Measurements from ENCODE around the gene CD36. TPM values are rescaled to one million over a fixed set of nuclear protein-coding genes. Genes with fewer than 3 reads are reported as not detected.

The CD36 gene
- total and polyA plus RNA-seq, 5 donors = 460 to 639 (median 570) TPM

- ATAC-seq (peak in 1 of 2 donors; percentile 44), DNase-seq (no peak)
- no peaks in the 10 kb centered on the region for H3K4me1 ChIP-seq (ENCODE audit: control insufficient read depth, insufficient read depth, low read length)
- H3K9me3 ChIP-seq (ENCODE audit: control insufficient read depth, low read length) = no peaks in the 10 kb centered on the region
- H3K27ac ChIP-seq (ENCODE audit: low read length) = no peak overlapping the region
- H3K27me3 ChIP-seq (ENCODE audit: control insufficient read depth, insufficient read depth) = no peaks in the 10 kb centered on the region
- peak overlapping the region; percentile 47 for H3K4me3 ChIP-seq (ENCODE audit: low read length)
- 31% methylated on average over 2 of the region's 2 CpGs for WGBS
- intact Hi-C loops (cut with DNase I) = loop anchor here in 1 of 4 donors (10.0 kb wide), 1 partner anchor 153 kb away; no protein-coding TSS in a partner anchor
Observed at GRCh38 chr7:80637454-80637853, 988 bp upstream of the CD36 start.

GRCh38 chr7:80639011-80639410 is 569 bp downstream of the CD36 start:
- peaks cover 2% of the 10 kb centered on the region for H3K4me1 ChIP-seq (ENCODE audit: control insufficient read depth, insufficient read depth, low read length)

GRCh38 chr7:80640846-80641245 is 2.4 kb downstream of the CD36 start:
- Histone ChIP-seq H3K27me3 (ENCODE audit: control insufficient read depth, insufficient read depth) (no peaks in the 10 kb centered on the region), H3K9me3 (ENCODE audit: control insufficient read depth, low read length) (no peaks in the 10 kb centered on the region), H3K27ac (ENCODE audit: low read length) (peak overlapping the region; percentile 72), H3K4me3 (ENCODE audit: low read length) (peak overlapping the region; percentile 77), H3K4me1 (ENCODE audit: control insufficient read depth, insufficient read depth, low read length) (peaks cover 2% of the 10 kb centered on the region)
- ATAC-seq = no peak
- intact Hi-C loops (cut with DNase I) = no loop called here
- 57% methylated on average over 1 of the region's 1 CpG for WGBS
- no peak for DNase-seq

More at GRCh38 chr7:80639011-80639410, 569 bp downstream of the CD36 start:
- H3K27me3 ChIP-seq (ENCODE audit: control insufficient read depth, insufficient read depth) = no peaks in the 10 kb centered on the region
- intact Hi-C loops (cut with DNase I) = loop anchor here in 1 of 4 donors (10.0 kb wide), 1 partner anchor 154 kb away; no protein-coding TSS in a partner anchor
- DNase-seq (no peak), ATAC-seq (no peak)
- H3K9me3 ChIP-seq (ENCODE audit: control insufficient read depth, low read length) = no peaks in the 10 kb centered on the region
- H3K4me3 ChIP-seq (ENCODE audit: low read length) = peak overlapping the region; percentile 47
- no peak overlapping the region for H3K27ac ChIP-seq (ENCODE audit: low read length)

- Histone ChIP-seq H3K4me3 (ENCODE audit: low read length) (peak overlapping the region; percentile 77), H3K9me3 (ENCODE audit: control insufficient read depth, low read length) (no peaks in the 10 kb centered on the region), H3K27ac (ENCODE audit: low read length) (no peak overlapping the region), H3K27me3 (ENCODE audit: control insufficient read depth, insufficient read depth) (no peaks in the 10 kb centered on the region), H3K4me1 (ENCODE audit: control insufficient read depth, insufficient read depth, low read length) (peaks cover 2% of the 10 kb centered on the region)
- no peak for ATAC-seq
- intact Hi-C loops (cut with DNase I) = no loop called here
- no peak for DNase-seq
Observed at GRCh38 chr7:80641548-80641947, 3.1 kb downstream of the CD36 start.

- Histone ChIP-seq H3K27me3 (ENCODE audit: control insufficient read depth, insufficient read depth) (no peaks in the 10 kb centered on the region), H3K27ac (ENCODE audit: low read length) (no peak overlapping the region), H3K9me3 (ENCODE audit: control insufficient read depth, low read length) (no peaks in the 10 kb centered on the region), H3K4me3 (ENCODE audit: low read length) (peak overlapping the region; percentile 68), H3K4me1 (ENCODE audit: control insufficient read depth, insufficient read depth, low read length) (peaks cover 2% of the 10 kb centered on the region)
- intact Hi-C loops (cut with DNase I) = no loop called here
- 80% methylated on average over 1 of the region's 1 CpG for WGBS
- DNase-seq (no peak), ATAC-seq (peak in 1 of 2 donors; percentile 40)
Observed at GRCh38 chr7:80642871-80643270, 4.4 kb downstream of the CD36 start.

GRCh38 chr7:80643336-80643915 is 5.0 kb downstream of the CD36 start:
- H3K27me3 ChIP-seq (ENCODE audit: control insufficient read depth, insufficient read depth) = no peaks in the 10 kb centered on the region
- 66% methylated on average over 5 of the region's 5 CpGs for WGBS
- intact Hi-C loops (cut with DNase I) = no loop called here
- no peaks in the 10 kb centered on the region for H3K9me3 ChIP-seq (ENCODE audit: control insufficient read depth, low read length)
- no peak overlapping the region for H3K27ac ChIP-seq (ENCODE audit: low read length)
- DNase-seq (no peak), ATAC-seq (no peak)
- peak overlapping the region; percentile 68 for H3K4me3 ChIP-seq (ENCODE audit: low read length)
- H3K4me1 ChIP-seq (ENCODE audit: control insufficient read depth, insufficient read depth, low read length) = peaks cover 2% of the 10 kb centered on the region

- H3K27me3 ChIP-seq (ENCODE audit: control insufficient read depth, insufficient read depth) = no peaks in the 10 kb centered on the region
- no peak for ATAC-seq
- H3K4me3 ChIP-seq (ENCODE audit: low read length) = peak overlapping the region; percentile 68
- WGBS = 65% methylated on average over 1 of the region's 1 CpG
- DNase-seq = no peak
- no peaks in the 10 kb centered on the region for H3K9me3 ChIP-seq (ENCODE audit: control insufficient read depth, low read length)
- H3K4me1 ChIP-seq (ENCODE audit: control insufficient read depth, insufficient read depth, low read length) = peaks cover 2% of the 10 kb centered on the region
- no peak overlapping the region for H3K27ac ChIP-seq (ENCODE audit: low read length)
- intact Hi-C loops (cut with DNase I) = no loop called here
Observed at GRCh38 chr7:80644054-80644453, 5.6 kb downstream of the CD36 start.

GRCh38 chr7:80646083-80646865 is 7.8 kb downstream of the CD36 start:
- H3K27ac ChIP-seq (ENCODE audit: low read length) = peak overlapping the region; percentile 52

GRCh38 chr7:80647436-80647835 is 9.0 kb downstream of the CD36 start:
- H3K27ac ChIP-seq (ENCODE audit: low read length) = no peak overlapping the region
- whole genome bisulfite sequencing = 49% methylated on average over 3 of the region's 3 CpGs

More at GRCh38 chr7:80646083-80646865, 7.8 kb downstream of the CD36 start:
- Histone ChIP-seq H3K27me3 (ENCODE audit: control insufficient read depth, insufficient read depth) (no peaks in the 10 kb centered on the region), H3K4me1 (ENCODE audit: control insufficient read depth, insufficient read depth, low read length) (peaks cover 2% of the 10 kb centered on the region), H3K9me3 (ENCODE audit: control insufficient read depth, low read length) (no peaks in the 10 kb centered on the region), H3K4me3 (ENCODE audit: low read length) (peak overlapping the region; percentile 29)
- intact Hi-C loops (cut with DNase I) = no loop called here
- ATAC-seq = no peak
- WGBS = 66% methylated on average over 9 of the region's 9 CpGs
- no peak for DNase-seq

GRCh38 chr7:80648031-80648600 is 9.7 kb downstream of the CD36 start:
- DNase-seq (no peak), ATAC-seq (no peak)
- H3K27ac ChIP-seq (ENCODE audit: low read length) = no peak overlapping the region
- no peaks in the 10 kb centered on the region for H3K9me3 ChIP-seq (ENCODE audit: control insufficient read depth, low read length)
- H3K4me1 ChIP-seq (ENCODE audit: control insufficient read depth, insufficient read depth, low read length) = no peaks in the 10 kb centered on the region
- H3K27me3 ChIP-seq (ENCODE audit: control insufficient read depth, insufficient read depth) = no peaks in the 10 kb centered on the region
- 90% methylated on average over 2 of the region's 2 CpGs for WGBS
- H3K4me3 ChIP-seq (ENCODE audit: low read length) = peak overlapping the region; percentile 45
- intact Hi-C loops (cut with DNase I) = no loop called here

More at GRCh38 chr7:80647436-80647835, 9.0 kb downstream of the CD36 start:
- no peaks in the 10 kb centered on the region for H3K27me3 ChIP-seq (ENCODE audit: control insufficient read depth, insufficient read depth)
- H3K4me1 ChIP-seq (ENCODE audit: control insufficient read depth, insufficient read depth, low read length) = peaks cover 2% of the 10 kb centered on the region
- ATAC-seq (no peak), DNase-seq (no peak)
- intact Hi-C loops (cut with DNase I) = no loop called here
- peak overlapping the region; percentile 45 for H3K4me3 ChIP-seq (ENCODE audit: low read length)
- H3K9me3 ChIP-seq (ENCODE audit: control insufficient read depth, low read length) = no peaks in the 10 kb centered on the region

GRCh38 chr7:80649011-80649410 is 10.6 kb downstream of the CD36 start:
- 70% methylated on average over 3 of the region's 3 CpGs for WGBS
- ATAC-seq (no peak), DNase-seq (no peak)
- Histone ChIP-seq H3K9me3 (ENCODE audit: control insufficient read depth, low read length) (no peaks in the 10 kb centered on the region), H3K27ac (ENCODE audit: low read length) (no peak overlapping the region), H3K4me1 (ENCODE audit: control insufficient read depth, insufficient read depth, low read length) (no peaks in the 10 kb centered on the region), H3K27me3 (ENCODE audit: control insufficient read depth, insufficient read depth) (no peaks in the 10 kb centered on the region), H3K4me3 (ENCODE audit: low read length) (no peak overlapping the region)
- intact Hi-C loops (cut with DNase I) = no loop called here
